ENCODE results near the gene TOE1. TPM values are rescaled to one million over a fixed set of nuclear protein-coding genes. Genes with fewer than 3 reads are reported as not detected.

TOE1 gene
- total RNA-seq, 1 donor from 2014 or later: 21.6 TPM

DNA sequence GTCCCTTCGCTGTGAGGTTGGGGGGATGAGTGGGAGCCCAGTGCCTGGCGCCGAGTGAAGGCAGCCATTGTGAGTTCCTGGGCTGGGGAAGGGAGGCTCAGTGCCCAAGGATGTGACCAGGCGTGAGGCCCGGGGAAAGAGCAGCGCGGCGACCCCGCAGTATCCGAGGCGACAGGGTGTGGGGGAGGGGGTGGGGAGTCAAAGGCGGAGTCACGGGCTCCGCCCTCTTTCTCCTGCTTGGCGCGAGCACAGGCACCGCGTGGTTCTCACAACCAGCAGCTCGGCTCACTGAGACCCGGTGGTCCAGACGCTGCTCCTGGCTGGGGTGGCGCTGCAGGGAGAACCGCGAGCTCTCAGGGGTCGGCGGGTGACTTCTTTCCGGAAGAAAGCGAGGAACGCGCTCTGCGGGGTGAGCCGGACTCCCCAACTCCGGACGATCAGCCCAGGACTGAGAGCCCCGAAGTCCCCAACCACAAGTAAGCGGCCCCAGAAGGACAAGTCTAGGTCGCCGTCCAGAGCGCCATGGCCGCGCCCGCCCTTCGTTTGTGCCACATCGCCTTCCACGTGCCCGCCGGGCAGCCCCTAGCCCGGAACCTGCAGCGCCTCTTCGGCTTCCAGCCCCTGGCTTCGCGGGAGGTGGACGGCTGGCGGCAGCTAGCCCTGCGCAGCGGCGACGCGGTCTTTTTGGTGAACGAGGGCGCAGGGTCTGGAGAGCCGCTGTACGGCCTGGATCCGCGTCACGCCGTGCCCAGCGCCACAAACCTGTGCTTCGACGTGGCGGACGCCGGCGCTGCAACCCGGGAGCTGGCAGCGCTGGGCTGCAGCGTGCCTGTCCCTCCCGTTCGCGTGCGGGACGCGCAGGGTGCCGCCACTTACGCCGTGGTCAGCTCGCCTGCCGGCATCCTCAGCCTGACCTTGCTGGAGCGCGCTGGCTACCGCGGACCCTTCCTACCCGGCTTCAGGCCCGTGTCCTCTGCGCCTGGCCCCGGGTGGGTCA lies 13.0 kb upstream of the TOE1 start, which contains the start of gene HPDL:
TSS of gene HPDL (plus strand) at position 269 of the 997 bp plus-strand sequence. CDS start at position 523, 254 bp downstream.
- peak; percentile 54 for DNase-seq

DNA sequence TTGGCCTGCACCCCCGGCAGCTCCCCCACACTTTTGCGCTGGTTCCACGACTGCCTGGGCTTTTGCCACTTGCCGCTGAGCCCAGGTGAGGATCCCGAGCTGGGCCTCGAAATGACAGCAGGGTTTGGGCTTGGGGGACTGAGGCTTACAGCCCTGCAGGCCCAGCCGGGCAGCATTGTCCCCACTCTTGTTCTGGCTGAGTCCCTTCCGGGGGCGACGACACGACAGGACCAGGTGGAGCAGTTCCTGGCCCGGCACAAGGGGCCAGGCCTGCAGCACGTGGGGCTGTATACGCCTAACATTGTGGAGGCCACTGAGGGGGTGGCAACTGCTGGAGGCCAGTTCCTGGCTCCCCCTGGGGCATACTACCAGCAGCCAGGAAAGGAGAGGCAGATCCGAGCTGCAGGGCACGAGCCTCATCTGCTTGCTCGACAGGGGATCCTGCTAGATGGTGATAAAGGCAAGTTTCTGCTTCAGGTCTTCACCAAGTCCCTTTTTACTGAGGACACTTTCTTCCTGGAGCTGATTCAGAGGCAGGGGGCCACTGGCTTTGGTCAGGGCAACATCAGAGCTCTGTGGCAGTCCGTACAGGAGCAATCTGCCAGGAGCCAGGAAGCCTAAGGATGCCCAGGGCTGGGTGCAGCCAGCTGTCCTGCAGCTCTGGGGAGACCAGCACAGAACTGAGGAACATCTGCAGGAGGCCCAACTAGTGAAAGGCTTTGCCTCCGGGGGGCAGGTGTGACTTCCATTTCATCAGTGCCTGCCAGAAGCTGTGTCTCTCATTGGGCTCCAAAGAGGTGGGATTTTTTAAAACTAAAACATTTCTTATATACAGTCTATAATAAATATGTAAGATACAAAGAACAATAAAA lies 12.1 kb upstream of the TOE1 start:
- DNase-seq: peak; percentile 7

DNA sequence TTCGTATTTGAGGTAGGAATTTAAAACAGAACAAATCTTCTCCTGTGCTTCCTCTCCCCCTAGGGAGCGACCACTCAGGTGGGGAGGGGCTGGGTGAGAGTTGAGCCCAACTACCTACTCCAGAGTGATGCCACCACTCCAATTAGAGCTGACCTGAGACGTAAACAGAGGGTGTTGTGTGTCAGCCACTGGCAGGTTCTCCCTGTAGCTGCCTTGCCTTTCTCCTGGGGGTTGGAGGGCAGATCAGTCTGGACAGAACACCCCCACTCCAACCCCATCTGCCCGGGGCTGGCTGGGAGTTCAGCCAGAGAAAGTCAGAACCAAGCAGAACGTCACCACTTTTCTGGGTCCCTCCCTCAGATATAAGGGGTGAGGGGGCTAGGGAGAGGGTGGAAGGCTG lies 11.3 kb upstream of the TOE1 start:
- DNase-seq: no peak

DNA sequence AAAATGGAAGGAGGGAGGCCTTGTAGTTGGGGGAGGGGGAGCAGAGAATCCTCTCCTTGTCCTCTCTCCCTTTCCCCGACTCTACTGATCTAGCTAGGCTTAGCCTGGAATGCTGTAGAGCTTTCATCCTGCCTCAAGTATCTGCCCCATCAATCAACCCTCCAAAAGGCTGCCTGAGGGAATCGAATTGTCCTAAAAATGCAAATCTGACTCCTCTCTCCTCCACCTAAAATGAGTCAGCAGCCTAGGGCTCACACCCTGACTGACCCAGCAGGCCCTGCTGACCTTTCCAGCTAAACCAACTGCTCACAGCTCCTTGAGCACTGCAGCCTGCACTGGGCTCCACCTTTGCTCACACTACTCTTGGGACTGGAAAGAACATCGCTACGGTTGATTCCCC lies 10.5 kb upstream of the TOE1 start:
- no peak for DNase-seq

DNA sequence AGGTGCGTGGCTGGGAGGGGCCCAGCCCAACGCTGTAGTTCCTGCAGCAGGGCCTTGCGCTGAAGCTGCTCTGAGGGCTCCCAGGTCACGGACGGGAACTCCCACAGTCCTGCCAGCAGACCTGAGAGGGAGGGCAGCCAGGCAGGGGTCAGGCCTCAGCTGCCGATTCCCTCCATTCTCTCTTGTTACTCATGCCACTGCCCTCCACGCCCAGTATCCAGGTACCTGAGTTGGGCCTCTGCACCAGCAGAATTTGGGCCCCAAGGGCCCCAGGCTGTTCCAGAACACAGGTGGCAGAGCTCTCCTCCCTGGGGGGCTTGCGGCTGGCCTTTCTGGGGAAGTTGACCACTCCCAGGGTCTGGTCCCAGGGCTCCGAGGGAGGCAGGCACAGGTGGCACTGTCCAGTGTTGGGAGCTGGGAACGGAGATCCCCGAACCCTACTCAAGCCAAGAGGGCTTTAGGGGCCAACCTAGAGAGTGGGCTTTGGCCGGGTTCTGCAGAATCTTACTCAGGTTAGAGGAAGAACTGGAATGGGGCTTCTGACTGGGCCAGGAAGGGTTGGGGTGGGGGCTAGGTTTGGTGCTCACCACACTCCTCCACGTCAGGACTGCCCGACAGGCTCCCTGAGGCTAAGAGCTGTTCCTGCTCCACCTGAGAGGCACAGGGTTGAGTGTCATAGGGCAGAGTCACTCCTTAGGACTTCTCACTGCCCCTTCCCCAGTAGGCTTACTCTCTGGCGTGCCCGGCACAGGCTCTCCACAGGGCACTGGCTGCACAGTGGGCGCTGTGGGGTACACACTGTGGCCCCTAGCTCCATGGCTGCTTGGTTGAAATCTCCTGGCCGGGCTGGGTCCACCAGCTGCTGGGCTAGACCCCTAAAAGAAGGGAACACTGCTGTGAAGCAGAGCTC lies 8.3 kb upstream of the TOE1 start:
- no peak for DNase-seq

DNA sequence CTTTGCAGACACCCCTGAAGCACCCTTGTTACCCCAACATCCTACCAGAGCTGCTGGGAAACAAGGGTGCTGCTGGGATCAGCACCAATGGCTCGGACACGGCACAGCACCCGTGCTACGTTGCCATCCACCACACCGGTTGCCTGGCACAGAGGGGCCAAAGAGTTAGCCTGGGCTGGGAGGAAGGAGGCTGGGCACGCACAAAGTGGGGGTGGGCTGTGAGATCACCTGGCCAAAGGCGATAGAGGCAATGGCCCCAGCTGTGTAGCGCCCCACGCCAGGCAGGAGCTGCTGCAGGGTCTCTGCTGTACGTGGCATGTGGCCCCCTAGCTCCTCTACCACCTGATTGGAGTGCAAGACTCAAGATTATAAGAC lies 7.6 kb upstream of the TOE1 start:
- no peak for DNase-seq

DNA sequence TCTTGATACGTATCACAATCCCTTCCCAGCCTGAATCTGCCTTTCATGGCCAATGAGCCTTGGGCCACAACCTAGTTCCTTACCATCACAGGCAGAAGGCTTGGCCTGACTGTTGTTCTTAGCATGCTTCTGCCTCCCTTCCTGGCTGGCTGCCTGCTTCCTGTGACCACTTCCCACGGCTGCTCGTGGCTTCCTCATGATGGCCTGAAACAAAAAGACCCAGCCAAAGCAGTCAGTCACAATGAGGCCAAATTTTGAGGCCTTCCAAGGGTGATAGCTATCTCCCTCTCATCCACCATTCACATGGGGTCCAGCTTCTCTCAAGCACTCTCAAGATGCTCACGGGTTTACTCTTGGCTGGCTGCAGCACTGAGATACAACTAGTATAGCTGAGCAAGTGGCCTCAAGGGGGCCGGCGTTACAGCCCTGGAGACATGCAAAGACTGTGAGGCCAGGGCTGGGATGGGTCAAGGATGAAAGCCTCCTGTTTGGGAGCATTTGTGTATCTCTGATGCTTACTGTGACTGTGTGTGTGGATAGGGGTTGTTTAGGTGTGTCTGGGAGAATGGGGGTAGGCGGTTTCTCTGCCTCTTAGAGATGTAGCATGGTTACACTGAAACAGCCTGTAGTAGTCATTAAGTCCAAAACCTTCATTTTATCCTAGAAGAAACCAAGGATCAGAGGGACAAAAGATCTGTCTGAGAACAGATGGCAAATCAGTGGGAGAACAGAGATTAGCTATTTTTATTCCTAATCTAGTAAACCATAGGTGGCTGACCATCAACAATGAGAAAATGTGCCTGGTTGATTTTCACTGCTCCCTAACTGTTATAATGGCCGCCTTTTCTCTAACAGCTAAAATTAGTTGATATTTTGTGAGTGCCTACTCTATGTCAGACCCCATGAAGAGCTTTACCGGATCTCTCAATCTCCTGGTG lies 5.4 kb upstream of the TOE1 start:
- peak; percentile 77 for DNase-seq

DNA sequence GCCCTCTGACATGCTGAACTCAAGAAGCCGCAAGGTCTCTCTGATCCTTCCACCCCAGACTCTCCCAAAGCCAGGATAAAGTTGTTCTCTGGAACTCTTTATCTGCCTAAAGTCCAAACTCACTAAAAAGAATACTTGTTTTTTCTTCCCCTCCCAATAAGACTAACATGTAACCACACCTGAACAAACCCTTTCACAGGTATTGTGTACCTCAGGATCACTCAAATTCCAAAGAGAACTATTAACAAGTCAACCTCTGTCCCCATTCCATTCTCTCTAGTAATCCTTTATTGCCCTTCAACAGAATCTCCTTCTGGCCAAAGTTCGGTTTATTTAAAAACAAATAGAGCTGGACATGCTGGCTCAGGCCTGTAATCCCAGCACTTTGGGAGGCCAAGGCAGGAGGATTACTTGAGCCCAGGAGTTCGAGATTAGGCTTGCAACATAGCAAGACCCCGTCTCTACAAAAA lies 4.1 kb upstream of the TOE1 start:
- no peak for DNase-seq

DNA sequence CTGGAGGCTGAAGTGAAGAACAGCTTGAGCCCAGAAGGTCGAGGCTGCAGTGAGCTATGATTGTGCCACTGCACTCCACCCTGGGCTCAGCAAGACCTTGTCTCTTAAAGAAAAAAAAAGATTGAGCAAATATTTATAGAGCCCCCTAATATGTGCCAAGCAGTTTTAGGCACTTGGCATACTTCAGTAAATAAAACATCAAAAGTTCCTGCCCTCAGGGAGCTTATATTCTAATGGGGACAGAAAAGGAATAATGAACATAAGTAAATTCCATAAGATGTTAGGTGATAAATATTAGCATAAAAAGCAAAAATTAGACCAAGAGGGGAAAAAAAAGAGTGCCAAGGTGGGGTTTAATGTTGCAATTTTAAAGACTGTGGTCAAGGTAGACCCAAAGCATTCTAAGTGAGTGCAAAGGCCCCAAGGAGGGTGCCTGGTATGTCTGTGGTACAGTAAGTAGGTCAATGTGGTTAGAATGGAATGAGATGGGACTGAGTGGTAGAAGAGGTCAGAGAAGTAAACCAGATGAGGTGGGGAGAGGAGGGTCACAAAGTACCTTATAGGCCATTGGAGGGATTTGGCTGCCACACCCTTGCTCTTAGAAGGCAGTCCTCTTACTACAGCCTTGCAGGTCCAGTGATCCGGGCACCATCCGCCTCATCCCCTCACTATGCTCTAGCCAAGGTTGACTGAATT lies 2.2 kb upstream of the TOE1 start:
- DNase-seq: no peak

DNA sequence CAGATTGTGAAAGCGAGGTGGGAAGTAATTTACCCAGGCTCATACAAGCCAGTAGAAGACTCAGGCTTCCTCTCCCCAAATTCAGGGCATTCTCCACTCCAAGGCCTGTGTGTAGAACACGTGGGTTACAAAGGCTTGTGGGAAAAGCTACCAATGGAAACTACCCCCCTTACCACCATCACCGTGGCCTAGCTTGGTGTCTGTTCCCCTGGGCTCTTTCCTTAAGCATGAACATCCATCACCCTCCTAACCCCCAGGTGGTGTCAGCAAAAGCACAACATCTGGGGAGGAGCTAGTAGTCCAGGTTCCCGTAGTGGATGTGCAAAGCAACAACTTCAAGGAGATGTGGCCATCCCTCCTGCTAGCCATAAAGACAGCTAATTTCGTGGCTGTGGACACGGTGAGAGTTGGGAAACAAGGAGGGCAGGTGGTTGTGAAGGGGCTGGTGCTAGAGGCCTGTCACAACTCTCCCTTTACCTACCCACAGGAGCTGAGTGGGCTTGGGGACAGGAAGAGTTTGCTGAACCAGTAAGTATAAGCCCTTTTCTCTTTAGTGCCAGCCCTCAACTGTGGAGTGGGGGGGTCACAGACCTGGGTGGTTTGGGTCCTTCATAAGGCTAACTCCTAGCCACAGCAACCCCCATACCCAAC lies 971 bp downstream of the TOE1 start:
- peak; percentile 17 for DNase-seq

DNA sequence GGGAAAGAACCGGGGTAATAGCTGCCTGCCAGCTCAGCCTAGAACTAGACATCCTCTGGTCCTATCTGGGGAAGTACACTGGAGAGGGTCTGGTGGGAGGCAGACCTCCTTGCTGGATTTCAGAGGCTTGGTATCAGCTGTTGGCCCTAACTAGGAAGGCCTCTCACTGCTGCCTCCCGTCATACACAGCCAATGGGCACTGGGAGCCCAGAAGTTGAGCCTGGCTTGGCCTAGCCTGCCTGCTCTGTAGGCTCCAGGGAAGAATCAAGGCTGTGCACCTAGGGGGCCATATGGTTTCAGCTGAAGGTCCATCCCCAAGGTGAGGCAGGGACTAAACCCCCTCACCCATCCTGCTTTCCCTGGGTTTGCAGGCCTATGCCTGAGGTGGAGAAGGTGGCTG lies 4.5 kb downstream of the TOE1 start:
- no peak for DNase-seq

DNA sequence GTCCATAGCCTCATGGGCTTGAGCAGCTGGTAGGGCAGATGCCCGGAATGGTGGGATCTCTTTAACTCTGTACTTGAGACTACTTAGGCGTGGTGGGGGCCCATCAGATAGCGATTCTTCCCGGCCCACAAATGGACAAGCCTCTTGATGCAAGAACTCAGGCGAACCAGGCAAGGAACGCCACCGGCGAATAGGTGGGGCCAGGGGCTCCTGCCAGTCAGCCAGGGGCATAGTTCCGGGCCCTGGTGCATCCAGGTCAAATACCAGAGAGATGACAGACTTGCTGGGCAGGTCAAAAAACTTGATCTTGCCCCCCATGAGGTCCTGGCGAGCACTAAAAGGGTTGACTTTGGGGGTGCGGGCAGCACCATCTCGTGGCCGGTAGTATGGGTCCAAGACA lies 5.0 kb downstream of the TOE1 start:
- no peak for DNase-seq

DNA sequence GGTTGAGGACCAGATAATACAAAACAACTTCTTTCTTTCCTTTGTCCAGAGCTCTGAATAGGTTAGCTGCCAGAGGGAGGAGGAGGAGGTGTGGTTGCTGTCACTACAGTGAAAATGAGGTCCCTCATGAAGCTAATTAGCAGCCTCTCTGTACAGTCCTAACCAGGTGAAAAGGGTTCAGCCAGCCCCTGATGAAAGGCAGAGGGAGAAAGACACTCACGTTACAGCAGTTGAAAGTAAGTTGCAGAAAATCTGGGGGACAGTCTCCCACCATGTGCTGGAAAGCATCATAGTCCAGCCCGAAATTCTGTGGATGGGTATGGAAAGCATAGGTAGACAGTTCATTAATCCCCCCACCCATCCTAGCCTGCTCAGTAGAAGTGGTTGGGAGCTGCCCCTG lies 6.5 kb downstream of the TOE1 start:
- DNase-seq: no peak

DNA sequence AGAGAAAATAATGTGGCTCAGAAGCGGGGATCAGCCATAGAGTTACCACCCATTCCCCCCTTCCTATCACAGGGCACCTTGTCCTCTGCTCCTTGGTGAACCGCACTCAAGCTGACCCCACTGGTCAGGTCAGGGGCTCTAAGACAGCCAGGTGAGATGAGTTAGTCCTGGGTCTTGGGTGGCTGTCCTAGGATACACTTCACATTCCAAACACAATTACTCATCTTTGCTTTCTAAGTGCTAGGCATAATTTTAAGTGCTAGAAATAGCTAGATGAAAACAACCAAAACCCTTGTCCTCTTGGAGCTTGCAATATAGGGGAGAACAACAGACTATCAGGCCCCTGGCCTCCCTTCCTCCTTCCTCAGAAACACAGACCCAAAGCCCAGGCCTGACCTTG lies 8.1 kb downstream of the TOE1 start:
- DNase-seq: no peak

DNA sequence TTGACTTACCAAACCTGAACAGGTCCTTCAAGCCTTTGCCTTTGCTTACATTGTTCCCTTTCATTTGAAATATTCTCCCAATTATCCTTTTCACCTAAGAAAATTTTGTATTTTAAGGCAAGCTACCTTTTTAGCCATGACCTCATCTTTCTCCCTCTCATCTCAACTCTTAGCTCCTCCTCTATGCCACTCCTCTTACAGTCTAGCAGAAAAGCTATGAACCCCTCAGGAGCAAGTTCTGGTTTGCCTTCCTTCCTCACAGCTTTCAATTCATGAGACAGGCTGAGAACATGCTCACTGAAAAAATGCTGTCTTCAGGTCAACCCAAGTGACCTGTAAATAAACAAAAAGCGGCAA lies 8.6 kb downstream of the TOE1 start:
- no peak for DNase-seq

DNA sequence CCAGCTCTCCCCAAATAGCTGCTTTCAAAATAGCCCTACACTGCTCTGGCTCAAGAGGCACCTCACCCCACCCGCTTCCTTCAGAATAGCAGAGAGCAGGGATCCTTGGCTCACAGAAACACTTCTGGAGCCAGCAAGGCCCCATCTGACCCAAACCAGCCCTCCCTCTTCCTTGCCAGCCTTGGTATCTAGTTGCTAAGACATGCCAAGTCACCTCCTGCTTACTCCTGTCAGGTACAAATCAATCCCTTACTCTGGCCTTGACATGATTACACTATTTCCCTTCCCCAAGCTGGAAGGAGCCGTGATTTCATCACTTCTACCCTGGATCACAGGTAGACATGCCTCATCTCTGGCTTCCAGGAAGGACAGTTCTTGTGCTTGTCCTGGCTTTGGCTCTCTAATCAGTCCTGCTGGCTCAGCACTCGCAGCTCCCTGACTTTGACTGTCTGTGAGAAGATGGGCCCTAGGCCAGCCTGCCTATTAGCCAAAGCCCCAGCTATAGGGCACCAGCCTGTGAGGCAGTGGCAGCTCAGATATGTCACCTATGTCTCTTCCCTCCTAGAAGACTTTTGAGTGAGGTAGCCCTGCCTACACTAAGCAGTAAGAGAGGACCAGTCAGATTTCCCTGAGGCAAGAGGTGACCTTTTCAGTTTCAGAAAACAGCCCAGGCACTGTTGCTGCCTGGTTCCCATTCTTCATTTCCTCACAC lies 9.2 kb downstream of the TOE1 start:
- no peak for DNase-seq

DNA sequence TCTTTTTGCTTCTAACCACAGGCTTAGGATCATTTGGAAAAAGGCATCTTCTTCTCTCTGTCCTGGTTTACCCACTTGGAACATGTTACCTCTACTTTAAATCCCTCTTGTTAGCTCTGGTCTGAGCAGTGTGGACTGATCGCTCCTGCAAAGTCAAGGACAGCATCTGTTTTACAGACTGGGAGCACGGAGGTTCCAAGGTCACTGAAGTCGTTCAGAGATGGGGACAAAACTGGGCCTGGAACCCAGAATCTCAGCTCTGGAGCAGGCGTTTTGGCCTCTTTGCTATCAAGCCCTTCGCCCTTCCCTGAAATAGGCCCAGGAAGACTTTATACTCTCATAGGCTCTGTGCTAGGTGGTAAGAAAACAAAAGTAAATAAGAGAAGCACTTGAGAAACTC lies 11.5 kb downstream of the TOE1 start:
- DNase-seq: no peak

DNA sequence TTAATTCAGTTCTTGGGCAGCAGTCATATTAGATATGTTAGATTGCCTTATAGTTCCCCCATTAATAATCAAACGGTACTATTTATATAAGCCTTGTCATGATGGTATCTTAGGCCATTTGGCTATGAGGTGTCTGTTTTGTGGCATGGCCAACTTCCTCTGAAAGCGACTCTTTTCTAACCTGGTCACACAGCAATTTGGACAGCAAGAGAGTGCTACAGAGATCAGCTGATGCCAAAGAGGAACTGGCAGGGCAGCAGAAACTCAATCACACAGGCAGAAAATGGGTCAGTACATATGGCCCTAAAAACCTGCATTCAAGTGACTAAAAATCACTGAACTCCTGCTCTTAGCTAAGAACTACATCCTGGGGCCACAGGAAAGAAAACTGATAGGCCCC lies 13.7 kb downstream of the TOE1 start:
- DNase-seq: no peak

DNA sequence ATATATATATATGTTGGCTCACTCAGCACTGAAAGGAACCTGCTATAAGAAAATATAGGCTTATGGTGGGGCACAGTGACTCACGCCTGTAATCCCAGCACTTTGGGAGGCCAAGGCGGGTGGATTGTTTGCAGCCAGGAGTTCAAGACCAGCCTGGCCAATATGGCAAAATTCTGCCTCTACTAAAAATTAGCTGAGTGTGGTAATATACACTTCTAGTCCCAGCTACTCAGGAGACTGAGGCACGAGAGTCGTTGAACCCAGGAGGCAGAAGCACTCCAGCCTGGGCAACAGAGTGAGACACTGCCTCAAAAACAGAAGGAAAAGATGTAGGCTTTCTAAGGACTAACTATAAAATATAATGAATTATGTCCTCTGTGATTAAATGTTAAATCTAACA lies 14.9 kb downstream of the TOE1 start:
- DNase-seq: no peak
